Kasumi-1 (cell line): ENCODE results near the gene GALNT11.

Experiments used
- DNase-seq, 2 experiments: peaks; one replicate each; lab custom pipeline; 2025; lab: John Stamatoyannopoulos, UW

Gene GALNT11

GRCh38 chr7:152117356-152117755, 91.9 kb downstream of the GALNT11 start:
- no peak for DNase-seq

- no peak for DNase-seq
Measured at GRCh38 chr7:152120210-152120609, 94.7 kb downstream of the GALNT11 start.

DNA sequence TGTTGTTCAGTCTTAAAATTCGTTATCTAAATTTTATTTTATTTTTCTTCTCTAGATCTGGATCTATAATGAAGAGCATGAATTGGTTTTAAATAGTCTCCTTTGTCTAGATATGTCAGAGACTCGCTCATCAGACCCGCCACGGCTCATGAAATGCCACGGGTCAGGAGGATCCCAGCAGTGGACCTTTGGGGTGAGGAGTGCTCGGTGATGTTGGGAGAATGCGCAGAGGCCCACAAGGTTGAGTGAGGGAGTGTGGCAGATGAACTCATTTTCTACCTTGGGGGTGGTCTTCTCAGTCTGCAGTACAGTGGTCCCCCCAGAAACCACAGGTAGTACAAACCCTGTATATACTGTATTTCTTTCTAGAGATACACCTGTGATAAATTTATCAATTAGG, 95.3 kb downstream of the GALNT11 start:
- no peak for DNase-seq

- DNase-seq: no peak
Measured at GRCh38 chr7:152121432-152121831, 96.0 kb downstream of the GALNT11 start.

DNA sequence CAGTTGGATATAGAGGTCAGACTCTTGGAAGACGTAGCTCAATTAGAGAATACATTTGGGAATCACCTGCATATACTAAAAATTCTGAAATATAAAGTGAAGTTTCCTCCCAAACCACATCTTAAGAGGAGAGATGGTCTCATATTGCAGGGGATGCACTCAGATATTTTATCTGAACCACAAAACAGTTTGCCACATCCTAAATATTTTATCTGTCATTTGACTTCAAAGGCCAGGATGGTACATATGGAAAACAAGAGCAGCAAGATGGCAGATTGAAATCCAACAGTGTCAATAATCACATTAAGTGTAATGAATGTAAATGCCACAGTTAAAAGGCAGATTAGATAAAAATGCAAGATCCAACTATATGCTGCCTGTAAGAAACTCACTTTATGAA, 97.1 kb downstream of the GALNT11 start:
- no peak for DNase-seq

DNA sequence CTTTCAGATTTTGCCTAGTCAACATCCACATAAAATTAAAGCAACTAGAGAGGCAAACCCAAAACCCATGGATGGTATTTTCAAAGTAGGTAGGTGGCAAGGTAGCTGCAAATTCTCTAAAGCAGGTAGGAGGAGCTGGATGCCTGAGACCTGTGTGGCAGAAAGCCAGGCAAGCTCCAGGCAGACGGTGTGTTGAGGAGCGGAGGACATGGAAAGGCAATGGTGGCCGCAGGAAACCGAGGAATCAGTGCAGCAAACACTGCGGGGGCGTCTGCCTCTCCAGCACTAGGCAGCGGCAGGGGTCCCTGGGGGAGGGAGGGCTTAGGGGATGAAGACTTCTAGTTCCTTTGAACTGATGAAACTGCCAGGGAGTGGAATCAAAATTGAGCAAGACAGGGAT, 101.3 kb downstream of the GALNT11 start:
- DNase-seq: no peak

- DNase-seq: no peak
Measured at GRCh38 chr7:152127229-152127628, 101.8 kb downstream of the GALNT11 start.

DNA sequence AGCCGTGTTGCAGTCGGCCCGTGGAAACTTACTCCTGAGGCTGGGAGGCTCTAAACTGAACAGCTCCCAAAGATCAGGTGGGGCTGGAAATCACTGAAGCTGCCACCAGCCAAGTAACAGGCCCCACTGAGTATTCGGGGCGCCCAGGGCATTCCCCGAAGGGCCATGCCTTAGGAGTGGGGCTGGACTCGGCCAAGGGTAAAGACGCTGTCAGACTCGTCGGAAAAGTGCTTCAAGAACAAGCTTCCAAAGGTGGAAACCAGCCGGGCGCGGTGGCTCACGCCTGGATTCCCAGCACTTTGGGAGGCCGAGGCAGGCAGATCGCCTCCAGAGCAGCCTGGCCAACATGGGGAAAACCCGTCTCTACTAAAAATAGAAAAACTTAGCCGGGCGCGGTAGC, 102.8 kb downstream of the GALNT11 start:
- no peak for DNase-seq

GRCh38 chr7:152128741-152129461, 103.4 kb downstream of the GALNT11 start:
- no peak for DNase-seq

- no peak for DNase-seq
Measured at GRCh38 chr7:152129682-152130081, 104.2 kb downstream of the GALNT11 start.

- no peak for DNase-seq
Measured at GRCh38 chr7:152130658-152131590, 105.5 kb downstream of the GALNT11 start.

- no peak for DNase-seq
Measured at GRCh38 chr7:152131981-152132494, 106.6 kb downstream of the GALNT11 start.

- no peak for DNase-seq
Measured at GRCh38 chr7:152132812-152133211, 107.3 kb downstream of the GALNT11 start.

- DNase-seq: no peak
Measured at GRCh38 chr7:152133804-152134203, 108.3 kb downstream of the GALNT11 start.

GRCh38 chr7:152136686-152137085, 111.2 kb downstream of the GALNT11 start:
- no peak for DNase-seq

DNA sequence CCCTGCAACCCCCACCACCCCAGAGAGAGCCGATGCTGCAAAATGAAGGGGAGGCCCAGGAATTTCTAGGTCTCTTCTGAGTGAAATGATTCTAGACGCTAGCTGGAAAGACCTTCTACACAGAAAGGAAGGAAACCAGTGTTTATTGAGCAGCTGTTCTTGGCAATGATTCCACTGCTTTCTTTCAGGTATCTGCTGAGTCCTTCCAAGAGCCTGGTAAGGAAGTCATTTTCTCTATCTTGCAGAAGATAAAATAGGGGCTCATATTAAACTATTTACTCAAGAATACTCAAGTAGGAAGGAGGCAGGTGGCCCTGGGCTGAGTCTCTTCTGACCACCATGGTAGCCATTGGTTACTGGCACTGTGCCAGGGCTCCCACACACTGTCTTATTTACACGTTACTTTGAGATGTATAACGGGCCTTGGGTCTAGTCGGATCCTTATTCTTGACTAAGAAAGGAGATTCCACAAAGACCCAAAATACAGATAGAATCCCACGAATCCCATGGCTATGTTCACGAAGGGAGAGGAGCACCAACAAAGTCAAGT, 112.1 kb downstream of the GALNT11 start:
- DNase-seq: no peak

- no peak for DNase-seq
Measured at GRCh38 chr7:152140067-152140466, 114.6 kb downstream of the GALNT11 start.

DNA sequence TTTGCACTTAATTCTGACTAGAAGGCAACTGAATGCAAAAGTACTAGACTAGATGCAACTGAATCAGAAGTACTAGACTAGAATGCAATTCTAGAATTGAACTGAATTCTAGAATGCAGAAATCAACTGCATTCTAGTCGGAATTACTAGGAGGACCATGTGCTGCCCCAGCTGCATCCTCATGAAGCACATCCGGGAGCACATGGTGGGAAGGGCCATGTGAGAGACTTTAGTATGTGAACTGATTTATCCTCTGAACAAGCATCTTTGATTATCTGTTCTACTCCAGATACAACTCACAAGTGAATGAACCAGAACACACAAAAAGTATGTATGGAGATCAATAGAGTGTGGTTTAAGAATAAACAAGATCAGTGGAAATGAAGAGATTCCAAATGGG, 115.1 kb downstream of the GALNT11 start:
- DNase-seq: no peak

DNA sequence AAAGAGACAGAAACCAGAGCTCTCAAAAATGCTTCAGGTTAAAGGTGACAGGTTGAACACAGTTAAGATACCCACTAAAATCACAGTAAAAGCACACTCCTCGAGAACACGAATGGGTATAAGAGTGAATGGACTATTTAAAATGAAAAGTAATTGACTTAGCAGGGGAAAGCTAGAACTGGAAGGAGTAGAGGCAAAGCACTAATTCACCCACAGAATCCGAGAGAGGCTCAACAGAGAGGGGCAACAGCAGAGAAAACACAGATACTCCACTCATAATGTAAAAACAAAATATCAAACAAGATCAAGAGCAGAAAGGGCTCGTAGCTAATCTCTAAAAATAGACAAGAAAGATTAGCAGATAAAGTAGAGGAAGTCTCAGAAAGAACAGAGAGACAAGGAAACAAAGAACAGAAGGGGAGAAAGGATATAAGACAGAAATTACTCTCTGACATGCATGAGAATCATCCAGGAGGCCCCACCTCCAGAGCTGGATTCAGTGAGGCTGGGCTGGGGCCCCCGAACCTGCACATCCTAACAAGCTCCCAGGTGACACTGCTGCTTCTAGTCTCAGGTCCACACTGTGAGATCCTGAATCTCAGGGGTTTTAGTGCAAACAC, 117.6 kb downstream of the GALNT11 start:
- no peak for DNase-seq

- no peak for DNase-seq
Measured at GRCh38 chr7:152144557-152145245, 119.2 kb downstream of the GALNT11 start.

GRCh38 chr7:152145853-152146466, 120.5 kb downstream of the GALNT11 start:
- peak; percentile 27 to 51 for DNase-seq
